ENCODE results near the gene ARMH4.
"Not testable (repeated sequence)": the region's sequence is repeated elsewhere in the genome, so short reads cannot be mapped to it uniquely, and the experiment has no call there.

Gene ARMH4

GRCh38 chr14:58143106-58143505 is 8.9 kb downstream of the ARMH4 start:
- ATAC-seq: no peak
- no peak for DNase-seq

- DNase-seq (no peak), ATAC-seq (no peak)
Measured at GRCh38 chr14:58141893-58142292, 10.1 kb downstream of the ARMH4 start.

- DNase-seq (no peak), ATAC-seq (no peak)
Measured at GRCh38 chr14:58138714-58139482, 13.1 kb downstream of the ARMH4 start.

GRCh38 chr14:58138031-58138713 is 13.8 kb downstream of the ARMH4 start:
- no peak for DNase-seq
- ATAC-seq: no peak

GRCh38 chr14:58133739-58134138 is 18.3 kb downstream of the ARMH4 start:
- DNase-seq (no peak), ATAC-seq (no peak)

- ATAC-seq (no peak), DNase-seq (no peak)
Measured at GRCh38 chr14:58131386-58131785, 20.6 kb downstream of the ARMH4 start.

GRCh38 chr14:58130116-58130782 is 21.8 kb downstream of the ARMH4 start:
- ATAC-seq (no peak), DNase-seq (no peak)

- ATAC-seq (no peak), DNase-seq (no peak)
Measured at GRCh38 chr14:58129208-58129607, 22.8 kb downstream of the ARMH4 start.

- DNase-seq (no peak), ATAC-seq (no peak)
Measured at GRCh38 chr14:58128416-58128815, 23.6 kb downstream of the ARMH4 start.

GRCh38 chr14:58122546-58122945 is 29.5 kb downstream of the ARMH4 start:
- not testable (repeated sequence) for DNase-seq, ATAC-seq

GRCh38 chr14:58121530-58122186 is 30.4 kb downstream of the ARMH4 start:
- DNase-seq (no peak), ATAC-seq (no peak)

GRCh38 chr14:58119381-58119780 is 32.6 kb downstream of the ARMH4 start:
- ATAC-seq: no peak
- DNase-seq: no peak

GRCh38 chr14:58118097-58118815 is 33.8 kb downstream of the ARMH4 start:
- DNase-seq: no peak

GRCh38 chr14:58109744-58110143 is 42.3 kb downstream of the ARMH4 start:
- ATAC-seq (peak; percentile 19), DNase-seq (no peak)

More at GRCh38 chr14:58118097-58118815, 33.8 kb downstream of the ARMH4 start:
- ATAC-seq: no peak

GRCh38 chr14:58108717-58109116 is 43.3 kb downstream of the ARMH4 start:
- ATAC-seq: no peak

GRCh38 chr14:58107947-58108552 is 44.0 kb downstream of the ARMH4 start:
- ATAC-seq: no peak
- DNase-seq: peak; percentile 12

More at GRCh38 chr14:58108717-58109116, 43.3 kb downstream of the ARMH4 start:
- no peak for DNase-seq

GRCh38 chr14:58107041-58107440 is 45.0 kb downstream of the ARMH4 start:
- DNase-seq (no peak), ATAC-seq (no peak)

- DNase-seq (no peak), ATAC-seq (no peak)
Measured at GRCh38 chr14:58106446-58106845, 45.6 kb downstream of the ARMH4 start.

- ATAC-seq (no peak), DNase-seq (no peak)
Measured at GRCh38 chr14:58104808-58105207, 47.2 kb downstream of the ARMH4 start.

GRCh38 chr14:58100735-58101368 is 51.2 kb downstream of the ARMH4 start:
- ATAC-seq (no peak), DNase-seq (no peak)

- DNase-seq (no peak), ATAC-seq (no peak)
Measured at GRCh38 chr14:58099682-58100081, 52.3 kb downstream of the ARMH4 start.
